Natural killer cell (primary cell): ENCODE data around the gene PRDM12. TPM values are rescaled to one million over a fixed set of nuclear protein-coding genes. Genes with fewer than 3 reads are reported as not detected.

Experiments
- ATAC-seq, 3 donors: fragments of 150-1000 bp in 2 of 3; fragments of 200-7000 bp in 1 of 3; cut with Tn5 transposase; 1 replicate in 1 of 3; 2 replicates in 2 of 3; pipeline ENCODE4 v1.10.0; 2021; ENCODE audit warnings: mild to moderate bottlenecking in 2 of 3, moderate library complexity in 2 of 3
- DNase-seq, 2 donors: peaks; one replicate each; pipeline versions ENCODE4 v3.0.0 to v3.0.0-alpha.2; 2013 to 2021; ENCODE audit warnings: mixed read lengths in 1 of 2
- H3K27ac ChIP-seq: one replicate; pipeline ENCODE4 v1.5.1; 2013; ENCODE audit warnings: mild to moderate bottlenecking, low read length
- H3K27me3 ChIP-seq: one replicate; pipeline ENCODE4 v1.6.1; 2013; ENCODE audit warnings: low read length; ENCODE audit not compliant: control insufficient read depth, insufficient read depth
- H3K36me3 ChIP-seq: one replicate; pipeline ENCODE4 v1.6.1; 2013; ENCODE audit warnings: low read length; ENCODE audit not compliant: control insufficient read depth, insufficient read depth
- H3K4me1 ChIP-seq: one replicate; pipeline ENCODE4 v1.6.1; 2013; ENCODE audit warnings: low read length; ENCODE audit not compliant: control insufficient read depth, insufficient read depth
- H3K4me3 ChIP-seq: one replicate; pipeline ENCODE4 v1.5.1; 2013; ENCODE audit warnings: low read length
- H3K9me3 ChIP-seq: one replicate; pipeline ENCODE4 v1.6.1; 2013; ENCODE audit warnings: low read length; ENCODE audit not compliant: control insufficient read depth, insufficient read depth
- H3K27ac Mint-ChIP-seq, 2 donors: one replicate each; pipeline ENCODE4 v1.8.0; 2022; ENCODE audit warnings: mild to moderate bottlenecking in 2 of 2, mixed read lengths in 2 of 2, moderate library complexity in 1 of 2
- H3K27me3 Mint-ChIP-seq, 2 donors: one replicate each; pipeline ENCODE4 v1.8.0; 2022; ENCODE audit warnings: low read depth in 2 of 2, mixed read lengths in 2 of 2
- H3K36me3 Mint-ChIP-seq: one replicate; pipeline ENCODE4 v1.8.0; 2022; ENCODE audit warnings: mixed read lengths
- H3K4me1 Mint-ChIP-seq, 2 donors: one replicate each; pipeline ENCODE4 v1.8.0; 2022; ENCODE audit warnings: mixed read lengths in 2 of 2
- H3K4me3 Mint-ChIP-seq: one replicate; pipeline ENCODE4 v1.8.0; 2022; ENCODE audit warnings: mild to moderate bottlenecking, moderate library complexity, mixed read lengths
- H3K9me3 Mint-ChIP-seq, 2 donors: one replicate each; pipeline ENCODE4 v1.8.0; 2022; ENCODE audit warnings: mixed read lengths in 2 of 2
- CTCF ChIP-seq: fragments of 200-600 bp; IDR thresholded peaks from one replicate; pipeline ENCODE4 v1.8.0; 2022; ENCODE audit warnings: antibody characterized with exemption
- WGBS: methylation state at CpG from one replicate; pipeline ENCODE4 v1.1.7; 2013; ENCODE audit warnings: missing lambda C conversion rate; ENCODE audit not compliant: insufficient coverage; 5-methylcytosine and 5-hydroxymethylcytosine counted together
- intact Hi-C: fragments of 100-400 bp; cut with micrococcal nuclease; formaldehyde crosslinking; loops from one replicate; pipeline ENCODE4 v1.14.2; 2022
- total RNA-seq, 4 donors: library from RNA; stranded (reverse); fragments of 120-200 nt in 1 of 4; gene quantifications; one replicate each; pipeline versions ENCODE4 v1.2.3 to v1.2.4, GENCODE V29; 2013 to 2022

Gene PRDM12
- total RNA-seq, 3 donors from 2014 or later (not counting 1 experiment from before 2014, with no cell fraction given): 0.09 to 0.15 TPM; not detected in 1

- H3K36me3 Mint-ChIP-seq: no peaks in the 10 kb centered on the region
- no peaks in the 10 kb centered on the region for H3K9me3 ChIP-seq
- H3K36me3 ChIP-seq: no peaks in the 10 kb centered on the region
- H3K27me3 ChIP-seq: no peaks in the 10 kb centered on the region
- WGBS: 95% methylated on average over 18 of the region's 18 CpGs
- intact Hi-C loops: no loop called here
- H3K4me3 Mint-ChIP-seq: no peak overlapping the region
- H3K27ac Mint-ChIP-seq: no peak overlapping the region
- DNase-seq (no peak), ATAC-seq (no peak)
- H3K4me3 ChIP-seq: no peak overlapping the region
- H3K9me3 Mint-ChIP-seq: no peaks in the 10 kb centered on the region
- H3K27ac ChIP-seq: no peak overlapping the region
- no peaks in the 10 kb centered on the region for H3K4me1 ChIP-seq
- H3K4me1 Mint-ChIP-seq: no peaks in the 10 kb centered on the region
- TF ChIP-seq CTCF: no peak
- H3K27me3 Mint-ChIP-seq: peaks cover 3 to 14% of the 10 kb centered on the region in 2 donors
Observed at GRCh38 chr9:130651752-130652151, 12.6 kb upstream of the PRDM12 start.

GRCh38 chr9:130654879-130655278 is 9.5 kb upstream of the PRDM12 start:
- Histone ChIP-seq H3K4me1 (no peaks in the 10 kb centered on the region), H3K27me3 (peaks cover 9% of the 10 kb centered on the region), H3K36me3 (no peaks in the 10 kb centered on the region), H3K9me3 (no peaks in the 10 kb centered on the region), H3K27ac (no peak overlapping the region), H3K4me3 (no peak overlapping the region)
- no peak overlapping the region for H3K27ac Mint-ChIP-seq
- no peak overlapping the region for H3K4me3 Mint-ChIP-seq
- H3K4me1 Mint-ChIP-seq: peaks cover 0 to 4% of the 10 kb centered on the region in 2 donors
- no peaks in the 10 kb centered on the region for H3K9me3 Mint-ChIP-seq
- TF ChIP-seq CTCF: no peak
- peaks cover 22 to 30% of the 10 kb centered on the region in 2 donors for H3K27me3 Mint-ChIP-seq
- 81% methylated on average over 6 of the region's 6 CpGs for WGBS
- ATAC-seq (no peak), DNase-seq (no peak)
- intact Hi-C loops: no loop called here
- H3K36me3 Mint-ChIP-seq: no peaks in the 10 kb centered on the region

GRCh38 chr9:130658893-130659698 is 5.3 kb upstream of the PRDM12 start:
- Mint-ChIP-seq H3K27me3 (peaks cover 30 to 40% of the 10 kb centered on the region in 2 donors), H3K36me3 (no peaks in the 10 kb centered on the region), H3K9me3 (no peaks in the 10 kb centered on the region), H3K27ac (no peak overlapping the region), H3K4me1 (peaks cover 6 to 12% of the 10 kb centered on the region in 2 donors), H3K4me3 (no peak overlapping the region)
- 24% methylated on average over 51 of the region's 52 CpGs for WGBS
- no peak for TF ChIP-seq CTCF
- H3K27ac ChIP-seq: no peak overlapping the region
- H3K4me3 ChIP-seq: no peak overlapping the region
- H3K9me3 ChIP-seq: no peaks in the 10 kb centered on the region
- intact Hi-C loops: no loop called here
- ATAC-seq: no peak
- H3K4me1 ChIP-seq: peaks cover 10% of the 10 kb centered on the region
- H3K36me3 ChIP-seq: no peaks in the 10 kb centered on the region
- no peak for DNase-seq
- H3K27me3 ChIP-seq: peaks cover 34% of the 10 kb centered on the region
